Mucosa of descending colon (tissue), 3 donors: ENCODE results near the gene CHST14. TPM values are rescaled to one million over a fixed set of nuclear protein-coding genes. Genes with fewer than 3 reads are reported as not detected.

Source experiments
- ATAC-seq: fragments of 200-7000 bp; cut with Tn5 transposase; one replicate; pipeline ENCODE4 v1.9.1; 2020; ENCODE audit warnings: mild to moderate bottlenecking, moderate library complexity
- DNase-seq, 3 donors: peaks; one replicate each; pipeline ENCODE4 v3.0.0-alpha.2; 2020
- H3K36me3 ChIP-seq: fragments of 200-600 bp; one replicate; pipeline ENCODE4 v1.8.0; 2021; ENCODE audit warnings: low read depth, mild to moderate bottlenecking
- H3K4me1 ChIP-seq: fragments of 200-600 bp; one replicate; pipeline ENCODE4 v1.8.0; 2021; ENCODE audit warnings: low read depth, mild to moderate bottlenecking
- H3K4me3 ChIP-seq: fragments of 200-600 bp; one replicate; pipeline ENCODE4 v1.8.0; 2021; ENCODE audit warnings: mild to moderate bottlenecking
- H3K9me3 ChIP-seq: fragments of 200-600 bp; one replicate; pipeline ENCODE4 v1.8.0; 2021; ENCODE audit warnings: mild to moderate bottlenecking
- intact Hi-C, 2 donors: fragments of 100-400 bp; cut with DNase I in 1 of 2; cut with micrococcal nuclease in 1 of 2; formaldehyde crosslinking; loops; one replicate each; pipeline versions ENCODE4 v1.11.0 to v1.11.1; 2022; cut with DNase I, micrococcal nuclease
- total RNA-seq, 3 donors: library from RNA; stranded (reverse); fragmentation: NEBNext Ultra II Directional in 2 of 3; extraction: Animal tissue kit (Norgen Biotek cat#: 25700) in 2 of 3; gene quantifications; one replicate each; pipeline versions ENCODE4 v1.2.1 to v1.2.4, GENCODE V29; 2021 to 2023
- TF ChIP-seq, protein P1 (sequence below): fragments of 200-600 bp; IDR thresholded peaks from one replicate; pipeline ENCODE4 v1.8.0; 2022; ENCODE audit warnings: antibody characterized with exemption, mild to moderate bottlenecking
- donor health status: DM: no; HTN: no; CAD: no; lungs with moderate emphysema.
- donor health status: DM: no; HTN: no; CAD: no.
- donor health status: DM: no; HTN: yes; CAD: no.

CHST14 gene
- total RNA-seq, 3 donors from 2014 or later: 3.5 to 10.5 (median 4.8) TPM

DNA sequence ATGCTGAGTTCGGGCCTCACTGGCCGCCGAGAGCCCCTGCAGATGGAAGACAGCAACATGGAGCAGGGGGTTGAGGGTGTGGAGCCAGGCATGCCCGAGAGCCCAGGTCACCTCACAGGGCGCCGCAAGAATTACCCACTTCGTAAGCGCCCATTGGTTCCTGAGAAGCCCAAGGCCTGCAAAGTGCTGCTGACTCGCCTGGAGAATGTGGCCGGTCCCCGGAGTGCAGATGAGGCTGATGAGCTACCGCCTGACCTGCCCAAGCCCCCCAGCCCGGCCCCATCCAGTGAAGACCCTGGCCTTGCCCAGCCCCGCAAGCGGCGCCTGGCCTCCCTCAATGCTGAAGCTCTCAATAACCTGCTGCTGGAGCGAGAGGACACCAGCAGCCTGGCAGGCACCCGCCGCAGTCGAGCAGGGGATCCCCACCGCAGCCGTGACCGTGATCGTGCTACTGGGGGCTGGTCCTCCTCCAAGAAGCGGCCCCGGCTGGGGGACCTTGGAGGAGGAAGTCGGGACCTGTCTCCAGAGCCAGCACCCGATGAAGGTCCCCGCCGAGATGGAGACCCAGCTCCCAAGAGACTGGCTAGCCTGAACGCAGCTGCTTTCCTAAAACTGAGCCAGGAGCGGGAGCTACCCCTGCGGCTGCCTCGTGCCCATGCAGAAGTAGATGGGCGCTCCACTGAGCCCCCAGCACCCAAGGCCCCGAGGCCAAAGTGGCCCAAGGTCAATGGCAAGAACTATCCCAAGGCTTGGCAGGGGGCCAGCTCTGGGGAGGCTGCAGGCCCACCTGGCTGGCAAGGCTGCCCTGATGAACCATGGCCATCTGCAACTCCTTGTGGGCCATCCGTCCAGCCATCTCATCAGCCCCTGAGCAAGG is 12.1 kb upstream of the CHST14 start:
- Histone ChIP-seq H3K9me3 (no peaks in the 10 kb centered on the region), H3K4me3 (no peak overlapping the region), H3K4me1 (peaks cover 15% of the 10 kb centered on the region), H3K36me3 (no peaks in the 10 kb centered on the region)
- ATAC-seq: no peak
- intact Hi-C loops: no loop called here
- TF ChIP-seq, protein P1, sequence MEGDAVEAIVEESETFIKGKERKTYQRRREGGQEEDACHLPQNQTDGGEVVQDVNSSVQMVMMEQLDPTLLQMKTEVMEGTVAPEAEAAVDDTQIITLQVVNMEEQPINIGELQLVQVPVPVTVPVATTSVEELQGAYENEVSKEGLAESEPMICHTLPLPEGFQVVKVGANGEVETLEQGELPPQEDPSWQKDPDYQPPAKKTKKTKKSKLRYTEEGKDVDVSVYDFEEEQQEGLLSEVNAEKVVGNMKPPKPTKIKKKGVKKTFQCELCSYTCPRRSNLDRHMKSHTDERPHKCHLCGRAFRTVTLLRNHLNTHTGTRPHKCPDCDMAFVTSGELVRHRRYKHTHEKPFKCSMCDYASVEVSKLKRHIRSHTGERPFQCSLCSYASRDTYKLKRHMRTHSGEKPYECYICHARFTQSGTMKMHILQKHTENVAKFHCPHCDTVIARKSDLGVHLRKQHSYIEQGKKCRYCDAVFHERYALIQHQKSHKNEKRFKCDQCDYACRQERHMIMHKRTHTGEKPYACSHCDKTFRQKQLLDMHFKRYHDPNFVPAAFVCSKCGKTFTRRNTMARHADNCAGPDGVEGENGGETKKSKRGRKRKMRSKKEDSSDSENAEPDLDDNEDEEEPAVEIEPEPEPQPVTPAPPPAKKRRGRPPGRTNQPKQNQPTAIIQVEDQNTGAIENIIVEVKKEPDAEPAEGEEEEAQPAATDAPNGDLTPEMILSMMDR: no peak
- DNase-seq: no peak

GRCh38 chr15:40459391-40460015 is 11.3 kb upstream of the CHST14 start:
- peaks cover 9% of the 10 kb centered on the region for H3K4me1 ChIP-seq
- DNase-seq (no peak), ATAC-seq (no peak)
- no peak overlapping the region for H3K4me3 ChIP-seq
- intact Hi-C loops: no loop called here
- H3K36me3 ChIP-seq: no peaks in the 10 kb centered on the region
- no peaks in the 10 kb centered on the region for H3K9me3 ChIP-seq
- TF ChIP-seq, protein P1: no peak

DNA sequence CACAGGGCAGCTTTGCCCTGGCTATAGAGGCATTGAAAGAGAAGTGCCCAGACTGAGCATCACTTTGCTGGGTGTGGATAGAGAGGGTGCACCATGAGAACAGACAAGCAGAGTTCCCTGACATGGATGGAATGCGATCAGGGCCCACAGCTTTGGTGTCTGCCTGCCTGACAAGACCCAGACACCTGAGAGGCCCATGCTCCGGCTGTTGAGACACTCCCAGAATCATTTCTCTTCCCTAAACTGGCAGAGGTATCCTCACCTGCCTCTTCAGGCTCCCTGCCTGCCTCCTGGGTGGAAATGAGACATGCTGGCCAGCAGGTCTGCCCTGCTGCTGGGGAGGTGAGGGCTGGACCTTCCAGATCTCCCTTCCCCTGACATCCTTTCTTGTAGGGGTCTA is 10.4 kb upstream of the CHST14 start:
- Histone ChIP-seq H3K36me3 (no peaks in the 10 kb centered on the region), H3K9me3 (no peaks in the 10 kb centered on the region), H3K4me1 (peaks cover 7% of the 10 kb centered on the region), H3K4me3 (no peak overlapping the region)
- intact Hi-C loops: no loop called here
- TF ChIP-seq, protein P1: no peak
- DNase-seq (no peak), ATAC-seq (no peak)

GRCh38 chr15:40461958-40462357 is 8.8 kb upstream of the CHST14 start:
- no peak for DNase-seq
- TF ChIP-seq, protein P1: no peak

GRCh38 chr15:40463279-40463678 is 7.5 kb upstream of the CHST14 start:
- Histone ChIP-seq H3K9me3 (no peaks in the 10 kb centered on the region), H3K4me3 (no peak overlapping the region), H3K36me3 (no peaks in the 10 kb centered on the region), H3K4me1 (peaks cover 3% of the 10 kb centered on the region)
- no peak for DNase-seq
- ATAC-seq: no peak
- intact Hi-C loops: no loop called here
- TF ChIP-seq, protein P1: no peak

More at GRCh38 chr15:40461958-40462357, 8.8 kb upstream of the CHST14 start:
- peaks cover 3% of the 10 kb centered on the region for H3K4me1 ChIP-seq
- H3K36me3 ChIP-seq: no peaks in the 10 kb centered on the region
- no peak overlapping the region for H3K4me3 ChIP-seq
- H3K9me3 ChIP-seq: no peaks in the 10 kb centered on the region
- ATAC-seq: no peak
- intact Hi-C loops: no loop called here
